ENCODE measurements around the gene GIMAP8. TPM values are rescaled to one million over a fixed set of nuclear protein-coding genes. Genes with fewer than 3 reads are reported as not detected.

The GIMAP8 gene
- total RNA-seq, 2 donors from 2014 or later, result 5.8 to 13.4 TPM

GRCh38 chr7:150435047-150435389 lies 15.4 kb upstream of the GIMAP8 start:
- no peaks in the 10 kb centered on the region for H3K9me3 ChIP-seq
- no peak for TF ChIP-seq CTCF (IDR thresholded peaks at IDR 0.05)
- no peaks in the 10 kb centered on the region for H3K4me1 ChIP-seq (ENCODE audit: control insufficient read depth in 1 of 2, low read depth in 2 of 2)
- H3K27ac ChIP-seq, result no peak overlapping the region
- ATAC-seq (ENCODE audit: insufficient number of reproducible peaks, low FRiP score, low read depth), result no peak
- no peak overlapping the region for H3K4me3 ChIP-seq
- no peaks in the 10 kb centered on the region for H3K27me3 ChIP-seq (replicated peaks; ENCODE audit: insufficient read depth)
- DNase-seq (ENCODE audit: low spot score), result no peak
- H3K36me3 ChIP-seq, result no peaks in the 10 kb centered on the region

GRCh38 chr7:150435390-150436073 lies 14.9 kb upstream of the GIMAP8 start:
- TF ChIP-seq CTCF (IDR thresholded peaks at IDR 0.05), result no peak
- H3K4me1 ChIP-seq (ENCODE audit: control insufficient read depth in 1 of 2, low read depth in 2 of 2), result no peaks in the 10 kb centered on the region
- H3K4me3 ChIP-seq, result no peak overlapping the region
- ATAC-seq (ENCODE audit: insufficient number of reproducible peaks, low FRiP score, low read depth), result no peak
- H3K9me3 ChIP-seq, result no peaks in the 10 kb centered on the region
- no peak overlapping the region for H3K27ac ChIP-seq
- no peak for DNase-seq (ENCODE audit: low spot score)
- H3K36me3 ChIP-seq, result no peaks in the 10 kb centered on the region
- H3K27me3 ChIP-seq (replicated peaks; ENCODE audit: insufficient read depth), result no peaks in the 10 kb centered on the region

GRCh38 chr7:150439967-150440366 lies 10.5 kb upstream of the GIMAP8 start:
- Histone ChIP-seq H3K27ac (no peak overlapping the region), H3K9me3 (peaks cover 8% of the 10 kb centered on the region), H3K4me3 (no peak overlapping the region), H3K36me3 (no peaks in the 10 kb centered on the region), H3K4me1 (ENCODE audit: control insufficient read depth in 1 of 2, low read depth in 2 of 2) (no peaks in the 10 kb centered on the region), H3K27me3 (replicated peaks; ENCODE audit: insufficient read depth) (no peaks in the 10 kb centered on the region)
- ATAC-seq (ENCODE audit: insufficient number of reproducible peaks, low FRiP score, low read depth) (no peak), DNase-seq (ENCODE audit: low spot score) (no peak)
- no peak for TF ChIP-seq CTCF (IDR thresholded peaks at IDR 0.05)

- H3K4me3 ChIP-seq, result no peak overlapping the region
- no peak for TF ChIP-seq CTCF (IDR thresholded peaks at IDR 0.05)
- no peak overlapping the region for H3K27ac ChIP-seq
- peaks cover 8% of the 10 kb centered on the region for H3K9me3 ChIP-seq
- no peaks in the 10 kb centered on the region for H3K27me3 ChIP-seq (replicated peaks; ENCODE audit: insufficient read depth)
- ATAC-seq (ENCODE audit: insufficient number of reproducible peaks, low FRiP score, low read depth) (no peak), DNase-seq (ENCODE audit: low spot score) (no peak)
- H3K4me1 ChIP-seq (ENCODE audit: control insufficient read depth in 1 of 2, low read depth in 2 of 2), result no peaks in the 10 kb centered on the region
- no peaks in the 10 kb centered on the region for H3K36me3 ChIP-seq
Measured at GRCh38 chr7:150441524-150441923, 8.9 kb upstream of the GIMAP8 start.

- no peak for TF ChIP-seq CTCF (IDR thresholded peaks at IDR 0.05)
- Histone ChIP-seq H3K36me3 (no peaks in the 10 kb centered on the region), H3K4me1 (ENCODE audit: control insufficient read depth in 1 of 2, low read depth in 2 of 2) (no peaks in the 10 kb centered on the region), H3K27ac (no peak overlapping the region), H3K4me3 (no peak overlapping the region), H3K27me3 (replicated peaks; ENCODE audit: insufficient read depth) (no peaks in the 10 kb centered on the region), H3K9me3 (peaks cover 8% of the 10 kb centered on the region)
- no peak for ATAC-seq (ENCODE audit: insufficient number of reproducible peaks, low FRiP score, low read depth)
- DNase-seq (ENCODE audit: low spot score), result no peak
Measured at GRCh38 chr7:150442811-150443210, 7.6 kb upstream of the GIMAP8 start.
